Measurements from ENCODE around the gene CDK11B. TPM values are rescaled to one million over a fixed set of nuclear protein-coding genes. Genes with fewer than 3 reads are reported as not detected.

CDK11B gene
- polyA plus RNA-seq, 1 donor (not counting 4 experiments of a cell fraction or from before 2014, with no cell fraction given), result 5.9 TPM

DNA sequence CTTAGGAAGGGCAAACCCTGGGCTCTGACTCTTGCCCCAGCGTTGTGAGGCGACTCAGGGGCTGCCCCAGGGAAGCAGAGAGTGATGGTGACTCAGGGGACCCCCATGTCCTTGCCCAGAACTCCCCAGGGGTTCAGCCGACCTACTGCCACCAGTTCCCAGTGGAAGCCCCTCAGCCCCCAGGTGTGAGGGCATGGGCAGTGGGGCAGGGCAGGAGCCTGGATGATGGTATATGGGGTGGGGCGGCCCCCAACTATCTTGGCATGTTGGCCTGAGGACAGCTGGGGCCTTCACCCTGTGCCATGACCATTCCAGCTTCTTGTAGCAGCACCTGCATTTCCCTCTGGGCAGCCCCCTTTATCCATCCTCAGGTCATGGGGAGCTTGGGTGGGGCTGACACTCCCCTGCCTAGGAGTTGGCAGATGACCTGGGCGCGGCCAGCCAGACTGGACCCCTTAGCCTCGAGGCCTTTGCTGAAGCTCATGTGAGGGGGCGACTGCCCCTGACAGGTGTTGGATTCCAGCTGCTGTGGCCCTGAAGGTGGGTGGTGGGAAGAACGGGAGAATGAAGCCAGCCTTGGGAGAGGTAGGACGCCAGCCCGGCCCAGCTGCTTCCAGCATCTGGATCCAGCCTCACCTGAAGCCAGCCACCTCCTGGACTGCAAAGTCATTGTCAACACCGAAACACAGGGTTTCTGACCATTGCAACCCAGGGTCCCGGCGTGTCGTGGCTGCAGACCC is 57.1 kb downstream of the CDK11B start:
- TF ChIP-seq, protein P1, sequence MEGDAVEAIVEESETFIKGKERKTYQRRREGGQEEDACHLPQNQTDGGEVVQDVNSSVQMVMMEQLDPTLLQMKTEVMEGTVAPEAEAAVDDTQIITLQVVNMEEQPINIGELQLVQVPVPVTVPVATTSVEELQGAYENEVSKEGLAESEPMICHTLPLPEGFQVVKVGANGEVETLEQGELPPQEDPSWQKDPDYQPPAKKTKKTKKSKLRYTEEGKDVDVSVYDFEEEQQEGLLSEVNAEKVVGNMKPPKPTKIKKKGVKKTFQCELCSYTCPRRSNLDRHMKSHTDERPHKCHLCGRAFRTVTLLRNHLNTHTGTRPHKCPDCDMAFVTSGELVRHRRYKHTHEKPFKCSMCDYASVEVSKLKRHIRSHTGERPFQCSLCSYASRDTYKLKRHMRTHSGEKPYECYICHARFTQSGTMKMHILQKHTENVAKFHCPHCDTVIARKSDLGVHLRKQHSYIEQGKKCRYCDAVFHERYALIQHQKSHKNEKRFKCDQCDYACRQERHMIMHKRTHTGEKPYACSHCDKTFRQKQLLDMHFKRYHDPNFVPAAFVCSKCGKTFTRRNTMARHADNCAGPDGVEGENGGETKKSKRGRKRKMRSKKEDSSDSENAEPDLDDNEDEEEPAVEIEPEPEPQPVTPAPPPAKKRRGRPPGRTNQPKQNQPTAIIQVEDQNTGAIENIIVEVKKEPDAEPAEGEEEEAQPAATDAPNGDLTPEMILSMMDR (optimal IDR thresholded peaks at IDR 0.05 in 1 of 3, IDR thresholded peaks at IDR 0.05 in 1 of 3, conservative IDR thresholded peaks at IDR 0.05 in 1 of 3; ENCODE audit: extremely low read depth in 1 of 3, insufficient read depth in 2 of 3, low read length in 3 of 3), result no peak
- H3K27ac ChIP-seq (ENCODE audit: control insufficient read depth, insufficient read depth, low read length), result no peak overlapping the region
- H3K79me2 ChIP-seq (ENCODE audit: control insufficient read depth, insufficient read depth, low read length), result no peaks in the 10 kb centered on the region
- H3K36me3 ChIP-seq (ENCODE audit: control insufficient read depth in 2 of 2, extremely low read depth in 1 of 2, insufficient read depth in 2 of 2, low read length in 2 of 2), result no peaks in the 10 kb centered on the region
- no peak overlapping the region for H3K4me2 ChIP-seq (ENCODE audit: control insufficient read depth, extremely low read depth, insufficient read depth, low read depth, low read length)
- DNase-seq (ENCODE audit: low read depth, low spot score) (no peak), FAIRE-seq (no peak)
- no peaks in the 10 kb centered on the region for H3K9me3 ChIP-seq (ENCODE audit: control insufficient read depth, low read depth, low read length)
- no peak overlapping the region for H3K4me3 ChIP-seq (ENCODE audit: control insufficient read depth in 2 of 3, extremely low read depth in 1 of 3, insufficient read depth in 2 of 3, low read depth in 1 of 3, low read length in 3 of 3)
- no peak overlapping the region for H3K9ac ChIP-seq (ENCODE audit: control insufficient read depth, extremely low read depth, insufficient read depth, low read length)
- no peak overlapping the region for H2AFZ ChIP-seq (ENCODE audit: control insufficient read depth, low read length)
- H4K20me1 ChIP-seq (ENCODE audit: control insufficient read depth, extremely low read depth, insufficient read depth, low read length), result no peaks in the 10 kb centered on the region
- H3K27me3 ChIP-seq (ENCODE audit: control insufficient read depth, extremely low read depth, insufficient read depth, low read length), result peaks cover 16% of the 10 kb centered on the region
- H3K9me1 ChIP-seq (ENCODE audit: control insufficient read depth, extremely low read depth, insufficient read depth, low read length), result no peaks in the 10 kb centered on the region
- peaks cover 2% of the 10 kb centered on the region for H3K4me1 ChIP-seq (ENCODE audit: control insufficient read depth, extremely low read depth, insufficient read depth, low read length)
- dilution Hi-C loops (cut with MboI; ENCODE audit: extremely low pct_ligation_motif_present, low sequenced_read_pairs), result no loop called here

DNA sequence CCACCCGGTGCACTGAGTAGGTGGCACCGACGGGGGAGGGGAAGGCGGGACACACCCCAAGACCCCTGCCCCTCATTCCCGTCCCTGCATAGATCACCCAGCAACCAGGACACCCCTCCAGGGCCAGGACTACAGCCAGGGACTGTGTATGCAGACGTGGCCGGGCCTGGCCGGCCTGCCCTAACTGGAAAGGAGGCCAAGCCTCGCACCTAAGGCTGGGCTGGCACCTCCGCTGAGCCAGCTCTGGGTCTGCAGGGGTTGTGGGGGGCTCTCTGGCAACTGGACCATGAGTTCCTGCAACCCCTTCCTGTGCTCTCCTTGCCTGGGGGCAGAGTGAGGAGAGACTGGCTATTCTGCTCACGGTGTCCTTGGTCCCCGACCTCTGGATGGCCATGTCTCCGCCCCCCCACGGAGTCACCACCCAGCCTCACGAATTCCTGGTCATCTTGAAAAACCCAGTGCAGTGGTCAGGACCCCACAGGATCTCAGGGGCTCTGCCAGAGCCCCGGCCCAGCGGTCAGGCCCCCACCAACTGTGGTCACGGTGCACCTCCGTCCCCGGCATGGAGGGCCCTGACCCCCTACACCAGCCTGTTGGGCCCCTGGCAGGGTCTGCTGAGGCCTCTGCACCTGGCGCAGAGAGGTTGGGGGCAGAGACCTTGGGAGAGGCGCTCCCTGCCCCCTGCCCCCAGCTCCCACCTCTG is 57.8 kb downstream of the CDK11B start:
- H3K27me3 ChIP-seq (ENCODE audit: control insufficient read depth, extremely low read depth, insufficient read depth, low read length), result peaks cover 21% of the 10 kb centered on the region
- H3K9me3 ChIP-seq (ENCODE audit: control insufficient read depth, low read depth, low read length), result no peaks in the 10 kb centered on the region
- no peak overlapping the region for H3K9ac ChIP-seq (ENCODE audit: control insufficient read depth, extremely low read depth, insufficient read depth, low read length)
- H3K27ac ChIP-seq (ENCODE audit: control insufficient read depth, insufficient read depth, low read length), result no peak overlapping the region
- H3K4me3 ChIP-seq (ENCODE audit: control insufficient read depth in 2 of 3, extremely low read depth in 1 of 3, insufficient read depth in 2 of 3, low read depth in 1 of 3, low read length in 3 of 3), result peak overlapping the region in 1 of 3 experiments; percentile 39
- H3K36me3 ChIP-seq (ENCODE audit: control insufficient read depth in 2 of 2, extremely low read depth in 1 of 2, insufficient read depth in 2 of 2, low read length in 2 of 2), result no peaks in the 10 kb centered on the region
- no peak for FAIRE-seq
- peak overlapping the region; percentile 78 for H3K4me2 ChIP-seq (ENCODE audit: control insufficient read depth, extremely low read depth, insufficient read depth, low read depth, low read length)
- no peaks in the 10 kb centered on the region for H3K9me1 ChIP-seq (ENCODE audit: control insufficient read depth, extremely low read depth, insufficient read depth, low read length)
- TF ChIP-seq EZH2 (IDR thresholded peaks at IDR 0.05; ENCODE audit: low read length), result no peak
- TF ChIP-seq, protein P1 (optimal IDR thresholded peaks at IDR 0.05 in 1 of 3, IDR thresholded peaks at IDR 0.05 in 1 of 3, conservative IDR thresholded peaks at IDR 0.05 in 1 of 3; ENCODE audit: extremely low read depth in 1 of 3, insufficient read depth in 2 of 3, low read length in 3 of 3), result no peak
- peaks cover 2% of the 10 kb centered on the region for H3K4me1 ChIP-seq (ENCODE audit: control insufficient read depth, extremely low read depth, insufficient read depth, low read length)
- no peaks in the 10 kb centered on the region for H3K79me2 ChIP-seq (ENCODE audit: control insufficient read depth, insufficient read depth, low read length)
- dilution Hi-C loops (cut with MboI; ENCODE audit: extremely low pct_ligation_motif_present, low sequenced_read_pairs), result no loop called here
- no peaks in the 10 kb centered on the region for H4K20me1 ChIP-seq (ENCODE audit: control insufficient read depth, extremely low read depth, insufficient read depth, low read length)
- DNase-seq (ENCODE audit: low read depth, low spot score), result no peak
- no peak overlapping the region for H2AFZ ChIP-seq (ENCODE audit: control insufficient read depth, low read length)
